Activated CD4-positive, alpha-beta T cell treated with anti-CD3 and anti-CD28 coated beads for 4 hours (primary cell): ENCODE results near the gene TFF2.

Source experiments
- DNase-seq, 2 donors: peaks; one replicate each; pipeline ENCODE4 v3.0.0-alpha.2; 2020

Gene TFF2

GRCh38 chr21:42364304-42364865, 13.6 kb upstream of the TFF2 start:
- no peak for DNase-seq

GRCh38 chr21:42363312-42363711, 12.5 kb upstream of the TFF2 start:
- DNase-seq = no peak

GRCh38 chr21:42362700-42363099, 11.9 kb upstream of the TFF2 start:
- no peak for DNase-seq

DNA sequence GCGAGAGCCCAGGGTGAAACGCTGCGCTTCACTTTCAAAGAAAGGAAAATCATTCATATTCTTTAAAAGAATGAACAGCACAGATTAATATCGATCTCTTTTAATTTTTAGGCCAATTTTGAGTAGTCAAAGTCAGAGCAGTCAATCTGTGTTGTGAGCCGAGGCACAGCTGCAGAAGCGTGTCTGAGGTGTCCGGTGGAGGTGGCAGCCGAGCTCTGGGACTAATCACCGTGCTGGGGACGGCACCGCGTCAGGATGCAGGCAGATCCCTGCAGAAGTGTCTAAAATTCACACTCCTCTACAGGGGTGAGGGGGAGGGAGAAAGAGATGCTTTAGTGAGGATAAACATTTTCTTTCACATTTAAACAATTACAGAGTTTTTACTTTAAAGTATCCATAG, 11.4 kb upstream of the TFF2 start:
- no peak for DNase-seq

GRCh38 chr21:42361286-42361685, 10.5 kb upstream of the TFF2 start:
- no peak for DNase-seq

DNA sequence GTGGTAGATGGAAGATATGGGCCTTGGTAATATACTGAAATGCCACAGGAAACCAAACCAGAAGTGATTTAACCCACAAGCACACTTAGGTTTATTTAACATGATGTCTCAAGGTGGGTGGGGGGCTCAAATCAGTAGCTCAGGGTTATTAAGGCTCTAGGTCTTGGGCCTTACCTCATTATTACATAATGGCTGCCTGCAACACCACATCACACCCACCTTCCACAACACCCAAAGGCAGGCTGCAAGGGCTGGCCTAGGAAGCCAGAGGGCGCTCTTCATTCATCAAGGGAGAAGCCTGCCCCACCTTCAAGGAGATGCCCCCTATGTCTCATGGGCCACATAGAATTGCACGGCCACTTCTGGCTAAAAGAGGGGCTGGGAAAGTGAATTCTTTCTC, 9.5 kb upstream of the TFF2 start:
- no peak for DNase-seq

GRCh38 chr21:42358937-42359336, 8.1 kb upstream of the TFF2 start:
- no peak for DNase-seq

- no peak for DNase-seq
Observed at GRCh38 chr21:42358261-42358660, 7.5 kb upstream of the TFF2 start.

DNA sequence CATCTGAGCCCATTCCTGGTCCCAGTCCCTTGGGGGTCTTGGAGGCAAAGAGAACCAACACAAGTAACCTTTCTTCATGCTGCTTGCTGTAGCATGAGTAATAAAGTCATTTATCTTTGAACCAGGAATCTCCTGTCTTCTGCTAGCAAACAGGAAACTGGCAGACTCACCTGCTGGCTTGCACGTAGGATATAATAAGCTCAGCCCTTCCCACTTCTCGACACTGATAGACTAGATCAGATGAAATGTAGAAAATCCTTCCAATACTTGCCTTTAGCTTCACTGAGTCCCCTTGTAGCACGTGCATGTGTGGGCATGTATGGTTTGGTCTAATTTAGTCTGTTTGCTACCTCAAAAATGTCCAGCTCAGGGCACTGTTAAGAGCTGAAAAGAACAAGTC, 6.5 kb upstream of the TFF2 start:
- no peak for DNase-seq

DNA sequence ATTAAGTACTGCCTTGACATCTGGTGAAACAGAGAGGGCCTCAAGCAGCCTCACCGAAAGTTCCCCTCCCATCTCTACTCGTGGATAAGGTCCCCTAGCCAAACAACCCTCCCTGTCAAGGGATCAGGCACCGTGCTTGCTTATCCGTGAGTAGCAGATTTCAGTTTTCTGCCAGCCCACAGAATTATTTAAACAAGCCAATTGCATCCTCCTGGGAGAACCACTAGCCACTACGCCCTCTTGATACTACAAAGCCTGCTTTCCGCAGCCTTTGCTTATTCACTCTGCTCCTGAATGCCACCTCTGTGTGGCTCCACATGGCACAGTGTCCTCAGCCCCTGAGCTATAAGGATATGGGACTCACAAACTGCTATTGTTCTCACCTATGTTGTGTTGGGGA, 5.9 kb upstream of the TFF2 start:
- no peak for DNase-seq

DNA sequence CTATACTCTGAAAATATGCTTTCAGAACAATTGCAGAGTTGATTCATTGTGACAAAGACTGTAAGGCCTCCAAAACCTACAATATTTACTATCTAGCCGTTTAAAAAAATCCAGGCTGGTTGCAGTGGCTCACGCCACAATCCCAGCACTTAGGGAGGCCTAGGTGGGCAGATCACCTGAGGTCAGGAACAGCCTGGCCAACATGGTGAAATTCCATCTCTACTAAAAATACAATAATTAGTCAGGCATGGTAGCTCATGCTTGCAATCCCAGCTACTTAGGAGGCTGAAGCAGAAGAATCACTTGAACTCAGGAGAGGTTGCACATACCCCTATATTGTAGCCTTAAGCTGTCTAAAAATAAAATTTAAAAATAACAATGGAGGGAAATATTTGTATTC, 5.3 kb upstream of the TFF2 start:
- DNase-seq = no peak

GRCh38 chr21:42353623-42354022, 2.8 kb upstream of the TFF2 start:
- DNase-seq = no peak

- no peak for DNase-seq
Observed at GRCh38 chr21:42352441-42353095, 1.8 kb upstream of the TFF2 start.

DNA sequence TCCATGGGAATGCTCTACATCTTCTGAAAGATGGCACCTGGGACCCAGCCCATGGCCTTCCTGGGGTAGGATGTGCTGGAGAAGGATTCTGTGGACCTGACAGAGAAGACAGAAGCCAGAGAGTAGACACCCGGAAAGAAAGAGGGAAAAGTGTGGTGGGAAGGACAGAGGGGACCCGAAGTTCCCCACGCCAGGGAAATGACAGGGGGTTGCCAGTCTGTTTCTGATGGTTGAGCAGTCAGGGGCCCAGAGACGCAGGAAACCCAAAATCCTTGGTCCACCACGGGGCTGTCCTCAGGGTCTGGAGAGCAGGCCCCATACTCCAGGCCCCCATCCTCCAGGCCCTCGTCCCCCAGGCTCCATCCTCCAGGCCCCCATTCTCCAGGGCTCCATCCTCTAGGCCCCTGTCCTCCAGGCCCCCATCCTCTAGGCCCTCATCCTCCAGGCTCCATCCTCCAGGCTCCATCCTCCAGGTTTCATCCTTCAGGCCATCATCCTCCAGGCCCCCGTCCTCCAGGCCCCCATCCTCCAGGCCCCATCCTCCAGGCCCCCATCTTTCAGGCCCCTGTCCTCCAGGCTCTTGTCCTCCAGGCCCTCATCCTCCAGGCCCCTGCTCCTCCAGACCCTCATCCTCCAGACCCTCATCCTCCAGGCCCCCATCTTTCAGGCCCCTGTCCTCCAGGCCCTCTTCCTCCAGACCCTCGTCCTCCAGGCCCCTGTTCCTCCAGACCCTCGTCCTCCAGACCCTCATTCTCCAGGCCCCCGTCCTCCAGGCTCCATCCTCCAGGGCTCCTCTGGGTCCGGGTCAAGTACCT, 1.0 kb upstream of the TFF2 start:
- DNase-seq = no peak

- DNase-seq = no peak
Observed at GRCh38 chr21:42350318-42350910, 380 bp downstream of the TFF2 start.

- DNase-seq = no peak
Observed at GRCh38 chr21:42349420-42350317, 1.1 kb downstream of the TFF2 start.

GRCh38 chr21:42348762-42349161, 2.0 kb downstream of the TFF2 start:
- DNase-seq = no peak

GRCh38 chr21:42347601-42348327, 3.0 kb downstream of the TFF2 start:
- DNase-seq = no peak

GRCh38 chr21:42346866-42347600, 3.8 kb downstream of the TFF2 start:
- DNase-seq = no peak

DNA sequence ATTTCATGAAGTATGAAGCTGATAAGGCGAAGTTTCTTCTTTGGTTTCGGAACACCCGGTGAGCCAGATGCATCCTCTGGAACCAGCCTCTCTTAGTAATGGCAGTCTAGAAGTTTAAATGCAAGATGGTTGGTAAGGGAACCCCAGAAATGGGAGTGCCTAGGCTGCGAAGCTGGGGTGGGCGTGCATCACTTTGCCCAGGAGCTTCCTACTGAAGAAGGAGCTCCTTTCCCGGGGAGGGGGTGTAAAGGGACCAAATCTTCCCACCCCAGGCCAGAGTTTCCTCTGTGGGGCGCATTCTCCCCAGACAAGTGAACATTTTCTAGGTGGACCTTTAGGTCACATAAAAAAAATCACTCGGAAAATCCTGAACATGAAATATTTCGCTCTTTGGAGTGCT, 4.4 kb downstream of the TFF2 start:
- DNase-seq = no peak

GRCh38 chr21:42344631-42345030, 6.2 kb downstream of the TFF2 start:
- no peak for DNase-seq
